Motor neuron (in vitro differentiated cells): ENCODE results near the gene C4B. TPM values are rescaled to one million over a fixed set of nuclear protein-coding genes. Genes with fewer than 3 reads are reported as not detected.

Source experiments
- ATAC-seq, 8 experiments: fragments of 200-7000 bp; cut with Tn5 transposase; replicated peaks in 6 of 8; 2 replicates each; pipeline ENCODE4 v1.8.0; 2021; ENCODE audit warnings: mild to moderate bottlenecking in 8 of 8, moderate library complexity in 8 of 8
- H3K27ac ChIP-seq, 2 donors: fragments of 250-450 bp; sonication (Bioruptor Pico); 2 replicates each; pipeline ENCODE4 v1.9.0; 2021; ENCODE audit warnings: antibody characterized with exemption in 2 of 2, mild to moderate bottlenecking in 2 of 2, moderate library complexity in 1 of 2
- H3K4me1 ChIP-seq, 2 donors: fragments of 250-450 bp; sonication (Bioruptor Pico); replicated peaks in 1 of 2; 2 replicates each; pipeline ENCODE4 v1.6.1; 2021; ENCODE audit warnings: antibody characterized with exemption in 2 of 2, mild to moderate bottlenecking in 2 of 2, moderate library complexity in 1 of 2
- H3K4me3 ChIP-seq, 5 donors: fragments of 250-450 bp; sonication (Bioruptor Pico); 2 replicates each; pipeline ENCODE4 v1.9.0; 2021; ENCODE audit warnings: antibody characterized with exemption in 5 of 5, mild to moderate bottlenecking in 5 of 5, moderate library complexity in 4 of 5
- WGBS, 10 experiments: fragments of 450-650 bp; shearing (Covaris generic); methylation state at CpG; one replicate each; pipeline ENCODE4 v1.0.0; 2022; 5-methylcytosine and 5-hydroxymethylcytosine counted together
- in situ Hi-C, 9 experiments: fragments of 400-800 bp; cut with MboI; loops; one replicate each; pipeline ENCODE4 v1.15.0; 2021; ENCODE audit warnings: low sequenced_read_pairs in 9 of 9, low pct_unique_long_range_greater_than_20kb in 2 of 9; ENCODE audit not compliant: unreplicated experiment in 9 of 9
- total RNA-seq, 8 experiments: library from RNA; unstranded; fragments of 300-600 nt; gene quantifications; 2 replicates each; pipeline versions ENCODE4 v1.2.3 to v1.2.4, GENCODE V29; 2022

C4B gene
- total RNA-seq, 8 experiments from 2014 or later, result 2.5 to 575 (median 14.2) TPM

- no peak for ATAC-seq
- Histone ChIP-seq H3K4me3 (no peak overlapping the region), H3K27ac (no peak overlapping the region), H3K4me1 (no peaks in the 10 kb centered on the region)
- WGBS, 10 experiments, result 88 to 100% (median 91%) methylated on average over 2 to 5 of the region's 10 CpGs; no CpG with 5 or more reads in 6 of the 10 experiments
- in situ Hi-C loops, result no loop called here
Measured at GRCh38 chr6:32073613-32074012, 59.0 kb downstream of the C4B start.

- no peak for ATAC-seq
- no peak overlapping the region for H3K4me3 ChIP-seq
- no peaks in the 10 kb centered on the region for H3K4me1 ChIP-seq
- 82 to 100% (median 90%) methylated on average over 1 to 6 of the region's 8 CpGs; no CpG with 5 or more reads in 3 of the 10 experiments for WGBS, 10 experiments
- no peak overlapping the region for H3K27ac ChIP-seq
- in situ Hi-C loops, result no loop called here
Measured at GRCh38 chr6:32074996-32075532, 60.5 kb downstream of the C4B start.

GRCh38 chr6:32075781-32076180, 61.2 kb downstream of the C4B start:
- no peak overlapping the region for H3K4me3 ChIP-seq
- no peak for ATAC-seq
- in situ Hi-C loops, result no loop called here
- no peaks in the 10 kb centered on the region for H3K4me1 ChIP-seq
- 50 to 74% (median 66%) methylated on average over 2 to 3 of the region's 3 CpGs; no CpG with 5 or more reads in 6 of the 10 experiments for WGBS, 10 experiments
- no peak overlapping the region for H3K27ac ChIP-seq

GRCh38 chr6:32076321-32076809, 61.8 kb downstream of the C4B start:
- in situ Hi-C loops, result no loop called here
- peak in 4 of 8 experiments; percentile 50 to 82 (median 57) for ATAC-seq
- Histone ChIP-seq H3K27ac (no peak overlapping the region), H3K4me1 (no peaks in the 10 kb centered on the region), H3K4me3 (no peak overlapping the region)
- whole genome bisulfite sequencing, 10 experiments, result 30 to 72% (median 56%) methylated on average over 4 to 9 of the region's 12 CpGs; no CpG with 5 or more reads in 5 of the 10 experiments

- ATAC-seq, result peak in 1 of 8 experiments; percentile 0
- in situ Hi-C loops, result no loop called here
- Histone ChIP-seq H3K4me3 (no peak overlapping the region), H3K4me1 (no peaks in the 10 kb centered on the region), H3K27ac (no peak overlapping the region)
- WGBS, 10 experiments, result 40 to 100% (median 70%) methylated on average over 1 to 3 of the region's 7 CpGs; no CpG with 5 or more reads in 4 of the 10 experiments
Measured at GRCh38 chr6:32079566-32080290, 65.1 kb downstream of the C4B start.

- peak in 7 of 8 experiments; percentile 2 to 31 (median 17) for ATAC-seq
- Histone ChIP-seq H3K4me1 (no peaks in the 10 kb centered on the region), H3K4me3 (no peak overlapping the region), H3K27ac (no peak overlapping the region)
- in situ Hi-C loops, result no loop called here
- 22 to 87% (median 54%) methylated on average over 1 to 5 of the region's 22 CpGs; no CpG with 5 or more reads in 6 of the 10 experiments for WGBS, 10 experiments
Measured at GRCh38 chr6:32081168-32081990, 66.8 kb downstream of the C4B start.

- no peak for ATAC-seq
- WGBS, 10 experiments, result 0 to 100% (median 20%) methylated on average over 1 to 6 of the region's 6 CpGs; no CpG with 5 or more reads in 3 of the 10 experiments
- in situ Hi-C loops, result no loop called here
- H3K27ac ChIP-seq, result no peak overlapping the region
- H3K4me1 ChIP-seq, result no peaks in the 10 kb centered on the region
- H3K4me3 ChIP-seq, result no peak overlapping the region
Measured at GRCh38 chr6:32082478-32082877, 67.9 kb downstream of the C4B start.

GRCh38 chr6:32082935-32083334, 68.3 kb downstream of the C4B start:
- WGBS, 10 experiments, result 69 to 100% (median 80%) methylated on average over 1 to 5 of the region's 9 CpGs; no CpG with 5 or more reads in 6 of the 10 experiments
- in situ Hi-C loops, result no loop called here
- peak in 3 of 8 experiments; percentile 73 to 89 (median 82) for ATAC-seq
- H3K27ac ChIP-seq, result no peak overlapping the region
- no peaks in the 10 kb centered on the region for H3K4me1 ChIP-seq
- H3K4me3 ChIP-seq, result no peak overlapping the region

- ATAC-seq, result no peak
- Histone ChIP-seq H3K4me3 (no peak overlapping the region), H3K27ac (no peak overlapping the region), H3K4me1 (no peaks in the 10 kb centered on the region)
- WGBS, 10 experiments, result 43 to 100% (median 90%) methylated on average over 1 to 8 of the region's 22 CpGs; no CpG with 5 or more reads in 5 of the 10 experiments
- in situ Hi-C loops, result no loop called here
Measured at GRCh38 chr6:32083812-32084768, 69.5 kb downstream of the C4B start.

GRCh38 chr6:32084780-32085179, 70.2 kb downstream of the C4B start:
- Histone ChIP-seq H3K4me3 (no peak overlapping the region), H3K4me1 (no peaks in the 10 kb centered on the region), H3K27ac (no peak overlapping the region)
- 83 to 86% methylated on average over 1 of the region's 2 CpGs; no CpG with 5 or more reads in 8 of the 10 experiments for WGBS, 10 experiments
- in situ Hi-C loops, result no loop called here
- ATAC-seq, result no peak
